ENCODE results near the gene LYPD3.
"Not testable (repeated sequence)": the region's sequence is repeated elsewhere in the genome, so short reads cannot be mapped to it uniquely, and the experiment has no call there.

Gene LYPD3

DNA sequence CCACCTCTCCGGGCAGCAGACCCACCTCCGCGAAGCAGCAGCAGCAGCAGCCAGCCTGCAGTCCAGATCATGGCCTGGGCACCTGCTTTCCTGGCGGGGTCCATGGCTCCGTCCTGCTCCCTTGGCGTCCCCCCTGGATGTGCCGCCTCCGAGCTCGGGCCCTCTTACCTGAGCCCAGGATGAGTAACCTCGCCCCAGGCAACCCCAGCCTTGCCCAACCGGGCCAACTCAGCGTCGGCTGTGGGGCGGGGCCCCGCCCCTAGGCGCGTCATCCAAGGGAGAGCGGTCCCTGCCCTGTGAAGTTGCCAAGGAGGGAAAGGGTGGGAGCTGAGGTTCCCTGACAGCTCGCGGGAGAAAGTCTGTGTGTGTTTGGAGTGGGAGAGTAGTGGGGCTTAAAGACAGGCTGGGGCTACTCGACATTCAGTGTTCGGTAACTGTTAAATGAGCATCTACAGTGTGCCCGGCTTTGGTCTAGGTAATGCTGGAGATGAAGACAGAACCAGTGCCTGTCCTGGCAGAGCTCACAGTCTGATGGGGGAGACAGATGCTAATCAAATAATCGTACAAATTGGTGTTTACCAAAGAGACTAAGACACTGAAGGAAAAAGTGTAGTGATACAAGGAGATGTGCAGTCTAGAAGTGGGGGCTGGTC is at the start of gene LYPD3:
Gene LYPD3, minus strand, starts transcription at position 141 of the 653 bp plus-strand sequence. Its CDS starts 37 bp downstream, at position 104.
- DNase-seq, result peak; percentile 40

- DNase-seq, result not testable (repeated sequence)
Observed at GRCh38 chr19:43512399-43512798, 47.0 kb upstream of the LYPD3 start.

GRCh38 chr19:43511324-43511723 is 45.9 kb upstream of the LYPD3 start:
- DNase-seq, result no peak

- no peak for DNase-seq
Observed at GRCh38 chr19:43510713-43511112, 45.3 kb upstream of the LYPD3 start.

DNA sequence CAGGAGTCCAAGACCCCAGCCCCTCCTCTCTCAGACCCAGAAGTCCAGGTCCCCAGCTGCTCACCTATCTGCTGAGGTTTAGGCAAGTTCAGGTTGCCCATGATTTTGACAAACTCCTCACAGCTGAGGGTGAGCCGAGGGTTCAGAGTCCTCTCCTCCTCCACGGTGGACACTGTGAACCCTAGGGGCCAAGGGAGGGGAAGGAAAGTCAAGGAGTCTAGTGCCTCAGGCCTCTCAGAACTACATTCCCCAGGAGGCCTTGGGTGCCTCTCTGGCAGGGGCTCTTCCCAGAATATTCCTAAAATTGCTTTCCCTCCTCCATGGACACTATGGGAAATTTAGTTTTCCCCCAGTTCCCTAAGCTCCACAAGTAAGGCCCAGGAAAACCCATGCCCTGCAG is 42.5 kb upstream of the LYPD3 start:
- no peak for DNase-seq

GRCh38 chr19:43506629-43507028 is 41.2 kb upstream of the LYPD3 start:
- DNase-seq, result no peak

- DNase-seq, result no peak
Observed at GRCh38 chr19:43505941-43506340, 40.5 kb upstream of the LYPD3 start.

GRCh38 chr19:43505186-43505456 is 39.7 kb upstream of the LYPD3 start:
- no peak for DNase-seq

GRCh38 chr19:43504426-43505185 is 39.2 kb upstream of the LYPD3 start, which contains the start of gene PHLDB3:
TSS of gene PHLDB3 (minus strand) at chr19:43504746. CDS start at chr19:43504118, 628 bp downstream.
- DNase-seq, result peak; percentile 61

DNA sequence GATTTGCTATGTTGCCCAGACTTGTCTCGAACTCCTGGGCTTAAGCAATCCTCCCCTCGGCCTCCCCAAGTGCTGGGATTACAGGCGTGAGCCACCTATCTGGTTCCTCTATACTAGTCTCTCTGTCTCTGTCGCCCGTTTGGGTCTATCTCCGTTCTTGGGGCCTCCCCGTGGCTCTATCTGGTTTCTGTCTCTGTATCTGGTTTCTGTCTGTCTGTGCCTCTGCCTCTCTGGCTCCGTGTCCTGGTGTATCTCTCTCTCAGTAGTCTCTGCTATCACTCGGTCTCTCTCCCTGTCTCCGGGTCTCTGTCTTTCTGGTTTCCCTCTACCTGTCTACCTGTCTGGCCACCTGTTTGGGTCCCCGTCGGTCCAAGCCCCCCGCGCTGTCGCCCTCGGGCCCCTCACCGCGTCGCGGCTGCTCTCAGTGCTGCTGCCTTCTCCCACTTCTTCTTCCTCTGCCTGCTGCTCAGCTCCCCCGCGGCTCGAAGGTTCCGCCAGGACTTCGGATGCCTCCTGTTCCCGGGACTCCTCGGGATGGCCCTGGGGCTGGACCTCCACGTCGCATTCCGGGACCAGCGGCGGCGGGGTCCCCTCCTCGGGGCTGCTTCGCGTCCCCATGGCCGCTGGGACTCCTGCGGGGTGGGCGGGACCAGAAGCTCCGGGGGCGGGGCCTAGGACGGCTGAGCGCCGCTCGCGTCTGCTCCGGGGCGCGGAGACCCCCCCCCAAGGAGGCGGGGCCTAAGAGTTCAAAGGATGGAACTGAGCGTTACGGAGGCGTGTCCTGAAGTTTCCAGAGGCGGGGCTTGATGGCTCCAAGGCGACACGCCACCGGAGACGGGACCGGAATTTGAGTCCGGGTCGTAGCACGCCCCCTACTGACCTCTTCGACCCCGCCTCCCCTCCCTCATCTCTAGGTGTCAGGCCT is 38.4 kb upstream of the LYPD3 start:
- peak; percentile 99 for DNase-seq

- no peak for DNase-seq
Observed at GRCh38 chr19:43502419-43502976, 37.1 kb upstream of the LYPD3 start.

DNA sequence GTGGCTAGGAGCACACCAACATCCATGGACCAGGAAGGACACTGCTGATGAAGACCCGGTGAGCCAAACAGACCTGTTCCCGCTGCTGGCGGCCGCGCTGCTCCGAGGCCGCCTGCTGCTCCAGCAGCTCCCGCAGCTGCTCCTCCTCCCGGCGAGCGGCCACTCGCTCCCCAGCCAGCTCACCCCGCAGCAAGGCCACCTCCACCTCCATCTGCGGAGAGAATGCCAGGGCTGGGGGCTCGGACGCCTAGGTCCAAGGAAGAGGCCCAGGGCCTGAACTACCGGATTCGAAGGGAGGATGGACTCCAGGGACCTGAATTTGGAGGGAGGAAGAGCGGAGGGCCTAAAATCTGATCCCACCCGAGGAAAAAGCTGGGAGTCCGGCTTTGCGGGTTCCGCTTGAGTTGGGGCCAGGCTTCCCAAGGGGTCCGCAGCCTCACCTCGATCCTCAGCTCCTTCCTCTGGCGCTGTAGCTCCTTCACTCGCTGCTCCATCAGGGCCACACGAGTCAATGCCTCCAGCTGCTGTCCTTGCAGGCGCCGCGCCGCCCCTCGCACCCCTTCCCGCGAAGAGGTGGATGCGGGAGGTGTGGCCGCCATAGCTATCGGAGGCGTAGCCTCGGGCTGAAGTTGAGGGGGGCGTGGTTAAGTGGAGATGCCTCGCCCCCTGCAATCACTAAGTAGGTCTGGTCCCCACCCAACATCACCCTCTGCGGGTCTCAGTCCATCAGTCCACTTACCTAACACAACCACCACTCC is 36.4 kb upstream of the LYPD3 start:
- no peak for DNase-seq

- no peak for DNase-seq
Observed at GRCh38 chr19:43499042-43499441, 33.6 kb upstream of the LYPD3 start.

DNA sequence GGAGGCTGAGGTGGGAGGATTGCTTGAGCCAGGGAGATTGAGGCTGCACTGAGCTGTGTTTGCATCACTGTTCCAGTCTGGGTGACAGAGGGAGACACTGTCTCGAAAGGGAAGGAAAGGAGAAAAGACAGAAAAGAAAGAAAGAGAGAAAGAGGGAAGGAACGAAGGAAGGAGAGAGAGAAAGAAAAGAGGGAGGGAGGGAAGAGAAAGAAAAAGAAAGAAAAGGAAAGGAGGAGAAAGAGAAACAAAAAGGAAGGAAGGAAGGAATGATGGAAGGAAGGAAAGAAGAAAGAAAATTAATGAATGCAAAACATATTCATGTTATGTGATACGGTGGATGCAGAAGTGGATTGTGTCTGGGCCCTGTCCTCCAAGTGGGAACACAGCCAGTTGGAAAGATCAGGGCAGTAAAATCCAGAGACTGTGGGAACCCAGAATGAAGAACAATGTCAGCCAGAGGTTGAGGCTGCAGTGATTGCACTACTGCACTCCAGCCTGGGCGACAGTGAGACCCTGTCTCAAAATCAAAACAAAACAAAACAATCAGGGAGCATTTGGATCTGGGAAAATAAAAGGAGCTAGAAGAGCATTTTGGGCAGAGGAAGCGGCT is 32.9 kb upstream of the LYPD3 start:
- DNase-seq, result no peak

- DNase-seq, result no peak
Observed at GRCh38 chr19:43496960-43497359, 31.6 kb upstream of the LYPD3 start.

DNA sequence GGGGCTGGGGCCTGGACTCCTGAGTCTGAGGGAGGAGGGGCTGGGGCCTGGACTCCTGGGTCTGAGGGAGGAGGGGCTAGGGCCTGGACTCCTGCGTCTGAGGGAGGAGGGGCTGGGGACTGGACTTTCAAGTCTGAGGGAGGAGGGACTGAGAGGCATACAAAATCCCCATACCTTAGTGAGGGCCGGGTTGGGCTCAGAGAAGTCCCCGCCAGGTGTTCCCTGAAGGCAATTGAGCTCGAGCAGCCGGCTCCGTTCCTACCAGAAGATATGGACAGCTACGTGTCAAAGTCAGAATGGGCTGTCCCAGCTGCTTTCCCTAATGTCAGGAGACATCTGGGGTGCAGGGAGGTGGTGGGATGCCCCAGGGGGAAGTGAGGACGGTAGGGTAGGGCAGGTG is 29.7 kb upstream of the LYPD3 start:
- DNase-seq, result no peak

DNA sequence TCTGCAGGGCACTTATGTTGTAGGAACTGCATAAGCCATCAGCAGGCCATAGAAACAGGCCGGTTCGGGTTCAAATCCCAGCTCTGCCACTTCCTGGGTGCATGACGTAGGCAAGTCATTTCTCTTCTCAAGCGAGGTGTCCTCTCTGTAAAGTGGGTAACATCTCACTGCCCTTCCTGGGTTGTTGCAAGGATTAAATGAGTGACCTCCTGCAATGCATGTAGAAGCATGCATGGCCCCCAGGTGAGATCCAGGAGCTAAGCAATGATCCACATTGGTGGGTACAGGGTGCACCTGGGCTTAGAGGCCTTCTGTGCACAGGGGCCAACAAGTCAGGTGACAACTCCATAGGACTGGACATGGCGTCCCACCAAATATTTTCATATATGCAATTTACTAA is 25.4 kb upstream of the LYPD3 start:
- no peak for DNase-seq

GRCh38 chr19:43489979-43490599 is 24.7 kb upstream of the LYPD3 start:
- DNase-seq, result no peak

DNA sequence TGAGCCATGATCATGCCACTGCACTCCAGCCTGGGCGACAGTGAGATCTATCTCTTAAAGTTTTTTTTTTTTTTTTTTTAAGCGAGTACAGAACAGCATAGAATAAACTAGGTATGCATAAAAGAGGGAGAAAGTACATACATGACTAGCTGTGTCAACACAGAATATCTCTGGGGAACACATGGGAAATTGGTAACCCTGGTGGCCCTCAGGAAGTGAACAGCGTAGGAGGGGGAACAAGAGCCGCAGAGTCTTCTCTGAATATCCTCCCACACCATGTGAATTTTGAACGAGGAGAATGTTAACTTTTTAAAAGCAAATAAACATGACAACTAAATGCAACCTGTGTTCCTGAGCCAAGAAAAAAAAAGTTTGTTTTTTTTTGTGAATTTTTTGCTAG is 23.9 kb upstream of the LYPD3 start:
- no peak for DNase-seq

GRCh38 chr19:43488179-43488578 is 22.8 kb upstream of the LYPD3 start:
- DNase-seq, result no peak

GRCh38 chr19:43486412-43486811 is 21.0 kb upstream of the LYPD3 start:
- DNase-seq, result no peak

- DNase-seq, result no peak
Observed at GRCh38 chr19:43485951-43486350, 20.5 kb upstream of the LYPD3 start.

Measured in activated CD4-positive, alpha-beta T cell treated with anti-CD3 and anti-CD28 coated beads for 48 hours (primary cell).